ENCODE measurements around the gene CMPK2.

GRCh38 chr2:6880200-6880733 lies 14.6 kb upstream of the CMPK2 start:
- no peak for TF ChIP-seq EP300 (IDR thresholded peaks at IDR 0.05)
- no peak for TF ChIP-seq CTCF (IDR thresholded peaks at IDR 0.05)

Data from gastroesophageal sphincter (tissue), 3 donors.